ENCODE data around the gene ABCC4.

The ABCC4 gene

GRCh38 chr13:95226932-95227695 lies 74.1 kb downstream of the ABCC4 start:
- no peak overlapping the region for H3K4me3 ChIP-seq (ENCODE audit: control insufficient read depth, low read depth, low read length)
- DNase-seq (ENCODE audit: low read depth): no peak
- no peak for TF ChIP-seq CTCF (IDR thresholded peaks at IDR 0.05; ENCODE audit: control insufficient read depth, insufficient read depth, low read depth, low read length, missing control alignments)

- TF ChIP-seq CTCF (IDR thresholded peaks at IDR 0.05; ENCODE audit: control insufficient read depth, insufficient read depth, low read depth, low read length, missing control alignments): no peak
- DNase-seq (ENCODE audit: low read depth): no peak
- H3K4me3 ChIP-seq (ENCODE audit: control insufficient read depth, low read depth, low read length): no peak overlapping the region
Observed at GRCh38 chr13:95226476-95226875, 74.8 kb downstream of the ABCC4 start.

- no peak overlapping the region for H3K4me3 ChIP-seq (ENCODE audit: control insufficient read depth, low read depth, low read length)
- TF ChIP-seq CTCF (IDR thresholded peaks at IDR 0.05; ENCODE audit: control insufficient read depth, insufficient read depth, low read depth, low read length, missing control alignments): no peak
- DNase-seq (ENCODE audit: low read depth): no peak
Observed at GRCh38 chr13:95226050-95226449, 75.2 kb downstream of the ABCC4 start.

- DNase-seq (ENCODE audit: low read depth): no peak
- no peak overlapping the region for H3K4me3 ChIP-seq (ENCODE audit: control insufficient read depth, low read depth, low read length)
- TF ChIP-seq CTCF (IDR thresholded peaks at IDR 0.05; ENCODE audit: control insufficient read depth, insufficient read depth, low read depth, low read length, missing control alignments): no peak
Observed at GRCh38 chr13:95224064-95224463, 77.2 kb downstream of the ABCC4 start.

GRCh38 chr13:95222733-95223018 lies 78.6 kb downstream of the ABCC4 start:
- no peak for DNase-seq (ENCODE audit: low read depth)
- H3K4me3 ChIP-seq (ENCODE audit: control insufficient read depth, low read depth, low read length): no peak overlapping the region
- TF ChIP-seq CTCF (IDR thresholded peaks at IDR 0.05; ENCODE audit: control insufficient read depth, insufficient read depth, low read depth, low read length, missing control alignments): no peak

GRCh38 chr13:95221971-95222732 lies 79.1 kb downstream of the ABCC4 start:
- DNase-seq (ENCODE audit: low read depth): no peak
- no peak overlapping the region for H3K4me3 ChIP-seq (ENCODE audit: control insufficient read depth, low read depth, low read length)
- TF ChIP-seq CTCF (IDR thresholded peaks at IDR 0.05; ENCODE audit: control insufficient read depth, insufficient read depth, low read depth, low read length, missing control alignments): no peak

Measured in AG09309 (cell line).